DMS153 treated with DMSO at 0.1 percent for 48 hours (cell line): ENCODE results near the gene GSE1.
A peak's percentile ranks its signal among the peaks of the same experiment; 100 is the strongest.

Experiments used
- DNase-seq: peaks from one replicate; lab custom pipeline; 2025; ENCODE audit not compliant: unreplicated experiment; lab: John Stamatoyannopoulos, UW

GSE1 gene

DNA sequence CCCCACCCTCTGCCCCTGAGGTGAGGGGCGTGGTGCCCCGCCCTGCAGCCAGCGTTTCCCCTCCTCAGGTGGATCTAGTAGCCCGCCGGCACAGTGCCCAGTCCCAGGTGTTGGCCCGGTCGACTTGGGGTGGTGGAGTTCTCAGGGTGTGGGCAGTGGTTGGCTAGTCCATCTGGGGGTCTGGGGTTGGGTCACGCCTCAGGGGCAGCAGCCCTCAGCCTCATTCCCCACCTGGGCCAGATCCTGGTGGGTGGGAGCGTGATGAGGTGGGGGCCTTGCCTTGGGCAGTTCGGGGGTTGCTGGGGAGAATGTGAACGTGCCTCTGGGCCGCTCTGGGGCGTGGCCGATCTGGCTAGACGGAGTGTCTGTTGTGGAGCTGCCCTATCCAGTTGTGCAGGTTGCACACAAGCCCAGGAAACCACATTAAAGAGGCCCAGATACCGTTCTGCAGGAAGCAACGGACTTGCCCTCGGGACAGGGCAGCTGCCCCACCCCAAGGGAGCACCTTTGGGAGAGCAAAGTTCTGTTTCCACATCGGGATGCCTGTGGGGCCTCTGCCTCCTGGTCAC, 32.0 kb downstream of the GSE1 start:
- DNase-seq = no peak

DNA sequence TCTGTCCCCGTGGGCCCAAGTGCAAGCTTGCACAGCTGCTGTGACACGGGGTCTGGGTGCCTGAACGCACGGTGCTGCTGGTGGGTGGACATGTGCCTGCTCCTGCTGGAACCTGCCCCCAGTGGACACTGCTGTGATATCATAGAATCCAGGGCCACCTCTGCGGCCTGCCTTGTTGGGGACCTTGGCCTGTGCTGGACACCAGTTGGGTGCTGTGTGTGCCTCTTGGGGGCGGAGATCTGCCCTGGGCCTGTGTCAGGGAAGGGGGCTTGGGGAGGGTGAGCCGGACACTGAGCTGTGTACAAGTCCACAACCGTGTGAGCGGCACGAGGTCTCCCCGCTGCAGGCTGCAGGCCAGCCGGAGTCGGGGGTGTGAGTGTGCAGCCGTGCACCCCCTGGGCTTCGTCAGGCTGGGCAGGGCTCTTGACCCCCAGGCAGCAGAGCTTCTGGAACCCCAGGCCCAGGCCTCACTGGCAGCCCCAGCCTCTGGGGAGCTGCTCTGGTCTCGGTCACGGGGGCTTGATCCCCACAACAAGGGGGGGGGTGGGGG, 33.3 kb downstream of the GSE1 start:
- DNase-seq = no peak

DNA sequence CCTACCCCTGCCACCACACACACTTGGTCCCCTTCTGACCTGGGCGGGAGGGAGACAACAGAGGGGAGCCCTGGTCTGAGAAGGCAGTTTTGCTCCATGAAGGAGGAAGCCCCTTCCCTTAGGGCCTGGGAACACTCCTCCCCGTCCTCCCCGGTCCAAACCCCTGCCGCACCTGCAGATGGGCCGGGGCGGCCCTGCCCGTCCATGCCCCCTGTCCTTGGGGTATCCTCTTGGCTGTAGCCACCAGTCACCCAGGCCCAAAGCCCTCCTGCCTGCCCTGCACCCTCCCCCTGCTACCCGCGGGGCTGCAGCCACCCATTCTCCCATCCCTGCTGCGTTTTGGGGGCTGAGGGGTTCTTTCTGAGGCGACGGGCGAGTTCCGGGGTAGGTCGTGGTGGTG, 33.9 kb downstream of the GSE1 start:
- DNase-seq = no peak

DNA sequence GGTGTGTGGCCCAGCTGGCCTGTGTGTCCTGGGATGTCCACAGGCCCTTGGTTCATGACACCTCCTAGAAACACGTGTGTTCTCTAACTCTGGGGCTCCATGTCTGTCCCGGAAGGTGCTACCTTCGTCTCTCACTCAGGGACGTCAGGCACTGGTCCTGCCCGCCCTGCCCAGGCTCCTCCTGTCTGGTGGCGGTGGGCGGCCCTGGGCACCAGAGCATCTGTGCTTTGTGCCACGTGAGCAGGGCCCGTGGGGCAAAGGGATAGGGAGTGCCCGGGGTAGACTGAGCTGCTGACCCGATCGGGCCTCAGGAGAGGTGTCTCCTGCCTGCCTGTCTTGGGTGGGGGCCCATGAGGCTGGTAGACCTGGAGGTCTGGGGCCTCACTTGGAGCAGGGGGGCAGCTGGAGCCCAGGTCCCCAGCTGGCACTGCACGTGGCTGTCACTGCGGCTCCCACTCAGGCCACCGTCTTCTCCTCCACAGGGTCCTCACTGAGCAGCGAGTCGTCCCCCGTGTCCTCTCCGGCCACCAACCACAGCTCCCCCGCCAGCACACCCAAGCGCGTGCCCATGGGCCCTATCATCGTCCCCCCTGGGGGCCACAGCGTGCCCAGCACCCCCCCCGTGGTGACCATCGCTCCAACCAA, 35.1 kb downstream of the GSE1 start:
- no peak for DNase-seq

DNA sequence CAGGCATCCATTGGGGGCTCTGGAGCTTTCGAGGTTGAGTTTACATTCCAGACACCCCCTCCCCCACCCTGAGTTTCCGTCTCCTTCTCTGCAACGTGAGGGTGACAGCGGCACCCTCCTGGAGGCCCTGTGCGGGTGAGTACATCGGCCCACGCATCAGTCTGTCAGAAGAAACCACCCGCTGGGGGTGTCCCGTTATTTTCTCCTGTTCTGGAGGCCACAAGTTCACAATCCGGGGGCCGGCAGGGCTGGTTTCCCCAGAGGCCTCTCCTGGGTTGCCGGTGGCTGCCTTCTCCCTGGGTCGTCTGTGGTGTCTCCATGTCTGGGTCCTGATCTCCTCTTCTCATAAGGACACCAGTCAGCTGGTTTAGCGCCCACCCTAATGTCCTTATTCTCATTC, 35.7 kb downstream of the GSE1 start:
- DNase-seq = no peak

DNA sequence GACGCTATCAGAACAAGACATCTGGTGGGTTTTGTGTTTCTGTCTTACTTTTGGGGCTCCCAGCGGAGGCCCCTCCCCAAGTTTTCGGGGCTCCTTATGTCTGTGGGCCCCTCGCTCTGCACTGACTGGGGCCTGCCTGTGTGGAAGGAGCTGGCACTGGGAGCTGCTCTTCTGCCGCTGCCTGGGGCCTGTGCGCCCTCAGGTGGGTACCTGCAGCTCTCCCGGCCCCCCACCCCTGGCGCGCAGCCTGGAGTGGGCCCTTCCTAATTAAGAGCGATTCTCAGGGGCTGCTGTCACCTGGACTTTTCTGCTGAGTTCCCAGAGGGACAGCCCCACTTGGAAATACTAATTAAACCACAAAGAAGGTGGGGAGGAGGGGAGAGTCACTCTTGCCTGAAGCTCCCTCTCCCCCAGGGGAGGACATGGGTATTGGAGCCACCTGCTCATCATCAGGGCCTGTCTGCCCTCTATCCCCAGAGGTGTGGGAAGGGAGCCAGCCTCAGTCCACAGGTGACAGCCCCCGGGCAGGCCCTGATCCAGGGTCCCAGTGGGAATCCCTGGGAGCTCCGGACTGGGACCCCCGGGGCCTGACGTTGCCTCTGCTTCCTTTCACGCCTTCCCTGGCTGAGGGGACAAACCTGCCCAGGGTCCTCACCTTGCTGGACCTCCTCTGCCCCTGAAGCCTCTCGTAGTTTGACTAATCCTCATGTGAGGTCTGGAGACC, 36.5 kb downstream of the GSE1 start:
- DNase-seq = peak; percentile 30

DNA sequence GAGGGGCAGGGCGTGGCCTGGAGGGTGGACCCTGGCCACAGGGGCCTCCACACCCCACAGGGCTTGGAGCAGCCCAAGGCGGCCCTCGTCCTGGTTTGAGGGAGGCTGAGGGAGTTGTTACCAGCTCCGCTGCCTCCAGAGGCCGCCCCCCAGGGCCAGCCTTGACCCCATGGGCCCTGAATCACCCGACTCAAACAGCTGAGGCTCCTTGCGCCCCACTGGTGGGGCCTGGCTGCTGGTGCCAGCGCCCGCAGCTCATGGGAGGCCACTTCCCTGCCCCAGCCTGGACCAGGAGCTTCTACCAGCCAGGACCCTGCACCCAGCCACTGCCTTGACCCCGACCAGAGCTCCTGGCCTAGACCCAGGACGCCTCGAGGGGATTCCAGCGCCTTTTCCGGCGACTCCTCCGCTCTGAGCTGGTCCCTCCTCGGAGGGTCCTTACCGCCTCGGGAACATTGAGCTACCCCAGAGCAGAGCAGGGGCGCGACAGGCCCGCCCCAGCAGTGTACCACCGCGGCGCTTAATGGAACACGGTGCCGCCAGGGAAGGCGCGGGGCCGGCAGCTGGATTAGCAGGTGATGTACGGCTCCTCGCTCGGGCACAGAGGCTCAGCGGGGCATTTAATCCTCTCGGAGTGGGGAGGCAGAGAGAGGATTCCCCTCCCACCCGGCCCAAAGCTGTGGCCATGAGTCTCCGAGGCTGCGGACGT, 37.2 kb downstream of the GSE1 start:
- peak; percentile 43 for DNase-seq

DNA sequence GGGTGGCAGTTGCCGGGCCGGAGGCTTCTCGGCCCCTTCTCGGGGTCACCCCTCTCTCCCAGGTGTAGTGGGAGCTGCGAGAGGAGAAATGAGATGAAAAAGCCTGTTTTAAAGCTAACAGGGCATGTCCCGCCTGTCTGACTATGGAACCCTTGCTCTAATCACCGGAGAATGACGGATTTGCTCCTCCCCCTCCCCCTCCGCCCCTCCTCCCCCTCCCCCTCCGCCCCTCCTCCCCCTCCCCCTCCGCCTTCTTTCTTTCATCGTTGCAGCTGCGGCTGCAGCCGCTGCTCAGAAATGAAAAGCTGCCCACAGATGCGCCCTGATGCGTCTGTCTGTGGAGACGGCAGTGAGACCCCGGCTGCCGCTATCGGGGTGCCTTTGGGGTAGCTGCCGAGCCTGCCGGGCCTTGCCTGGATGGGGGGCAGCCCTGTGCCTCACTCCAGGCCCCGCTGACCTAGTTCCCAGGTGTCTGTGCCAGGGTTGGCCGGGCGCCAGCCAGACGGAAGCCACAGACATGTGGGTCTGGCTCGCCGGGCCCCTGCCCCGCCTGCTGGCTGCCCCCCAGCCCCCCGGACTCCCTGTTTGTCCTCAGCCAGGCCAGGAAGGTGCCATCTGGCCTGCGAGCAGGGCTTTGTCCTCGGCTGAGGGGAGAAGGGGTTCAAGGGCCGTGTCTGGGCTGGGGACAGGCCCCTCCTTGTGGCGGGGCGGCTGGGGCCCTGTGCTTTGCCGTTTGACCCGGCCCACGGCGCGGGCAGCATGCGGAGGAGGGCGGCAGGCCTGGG, 37.9 kb downstream of the GSE1 start:
- peak; percentile 56 for DNase-seq

DNA sequence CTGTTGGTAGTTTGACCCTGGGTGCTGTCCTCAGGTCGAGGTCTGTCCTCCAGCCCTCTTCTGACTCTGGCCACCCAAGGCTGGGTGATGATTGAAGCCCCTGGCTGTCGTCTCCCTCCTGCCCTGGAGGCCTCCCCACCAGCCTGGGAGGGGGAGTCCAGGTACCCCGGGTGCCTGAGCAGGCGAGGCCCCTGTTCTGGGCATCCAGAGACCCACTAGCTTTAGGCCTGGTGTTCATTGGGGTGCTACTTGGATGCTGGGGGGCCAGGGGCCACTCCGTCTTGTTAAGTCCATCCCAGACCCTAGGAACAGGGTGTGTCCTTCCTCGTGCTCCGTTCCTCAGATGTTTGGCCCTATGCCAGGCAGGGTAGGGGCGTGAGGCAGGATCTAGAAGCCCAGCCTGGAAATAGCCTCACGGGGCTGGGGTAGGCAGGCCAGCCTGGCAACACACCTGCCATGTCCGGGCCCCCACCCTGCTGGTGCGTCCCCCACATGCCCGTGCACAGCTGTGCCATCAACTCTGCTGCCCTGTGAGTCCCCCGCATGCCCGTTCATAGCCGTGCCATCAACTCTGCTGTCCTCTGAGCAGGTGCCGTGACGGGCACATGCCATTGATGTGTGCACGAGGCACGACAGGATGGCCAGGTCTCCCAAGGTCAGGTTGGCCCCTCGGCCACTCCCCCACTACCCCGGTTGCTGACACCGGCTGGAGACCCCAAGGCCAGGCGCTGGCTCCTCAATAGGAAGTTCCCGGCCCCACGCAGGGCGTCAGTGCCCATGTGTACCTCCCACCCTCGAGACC, 38.7 kb downstream of the GSE1 start:
- DNase-seq = no peak

DNA sequence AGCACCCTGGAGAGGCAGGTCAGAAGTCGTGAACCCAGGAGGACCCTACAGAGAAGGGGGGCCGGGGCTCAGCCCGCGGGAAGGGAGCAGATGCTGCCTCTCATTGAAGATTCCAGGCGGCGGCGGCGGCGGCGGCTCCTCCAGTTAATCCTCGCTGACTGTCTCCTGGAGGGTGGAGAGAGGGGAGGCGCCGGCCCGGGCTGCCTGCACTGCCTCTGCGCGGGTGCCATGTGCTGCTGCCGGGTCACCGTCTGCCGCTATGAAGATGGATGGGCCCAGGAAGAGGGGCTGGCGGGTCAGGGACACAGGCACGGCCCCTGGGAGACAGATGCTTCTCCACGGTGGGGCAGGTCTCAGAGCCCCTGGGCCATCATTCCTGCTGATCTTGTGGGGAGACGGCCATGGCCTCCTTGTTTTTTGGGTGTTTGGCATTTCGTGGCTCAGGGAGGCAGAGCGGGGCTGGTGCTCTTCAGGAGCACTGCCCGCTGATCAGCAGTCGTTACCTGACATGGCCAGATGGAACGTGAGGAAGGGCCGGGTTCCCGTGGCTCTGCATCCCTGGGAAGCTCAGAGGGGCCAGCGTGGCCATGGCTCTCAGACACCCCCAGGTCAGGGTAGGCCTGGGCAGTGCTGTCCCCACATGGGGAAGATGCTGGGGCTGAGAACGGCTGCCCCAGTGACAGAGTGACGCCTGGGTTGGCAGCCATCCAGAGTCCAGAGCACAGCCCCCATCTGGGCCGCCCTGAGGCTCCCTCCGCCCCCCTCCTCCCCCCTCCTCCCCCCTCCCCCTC, 39.5 kb downstream of the GSE1 start:
- DNase-seq = peak; percentile 56

DNA sequence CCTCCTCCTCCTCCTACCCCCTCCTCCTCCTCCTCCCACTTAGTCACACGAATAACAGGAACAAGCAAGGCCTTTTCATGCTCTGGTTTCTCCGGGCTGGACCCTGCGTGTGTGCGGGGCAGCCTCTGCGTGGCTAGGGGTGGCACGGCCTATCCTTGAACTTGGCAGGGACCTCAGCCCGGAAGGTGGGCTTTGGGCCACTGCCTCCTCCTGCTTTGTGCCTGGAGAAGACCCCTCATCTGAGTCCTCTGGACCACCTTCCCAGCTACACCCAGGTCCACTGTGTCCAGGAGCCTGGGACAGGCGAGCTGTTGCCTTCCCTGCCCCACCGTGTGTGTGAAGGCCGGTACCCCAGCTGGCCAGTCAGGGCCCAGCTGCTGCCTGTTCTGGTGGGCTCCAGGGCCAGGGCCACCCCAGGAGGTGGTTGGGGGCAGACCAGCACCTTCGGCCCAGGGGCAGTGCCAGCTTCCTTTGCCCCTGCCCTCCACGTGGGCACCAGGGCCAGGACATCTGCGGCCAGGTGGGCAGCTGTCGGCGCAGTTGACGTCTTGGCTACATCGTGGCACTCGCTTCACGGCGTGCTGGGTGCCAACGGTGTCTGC, 40.3 kb downstream of the GSE1 start:
- no peak for DNase-seq

DNA sequence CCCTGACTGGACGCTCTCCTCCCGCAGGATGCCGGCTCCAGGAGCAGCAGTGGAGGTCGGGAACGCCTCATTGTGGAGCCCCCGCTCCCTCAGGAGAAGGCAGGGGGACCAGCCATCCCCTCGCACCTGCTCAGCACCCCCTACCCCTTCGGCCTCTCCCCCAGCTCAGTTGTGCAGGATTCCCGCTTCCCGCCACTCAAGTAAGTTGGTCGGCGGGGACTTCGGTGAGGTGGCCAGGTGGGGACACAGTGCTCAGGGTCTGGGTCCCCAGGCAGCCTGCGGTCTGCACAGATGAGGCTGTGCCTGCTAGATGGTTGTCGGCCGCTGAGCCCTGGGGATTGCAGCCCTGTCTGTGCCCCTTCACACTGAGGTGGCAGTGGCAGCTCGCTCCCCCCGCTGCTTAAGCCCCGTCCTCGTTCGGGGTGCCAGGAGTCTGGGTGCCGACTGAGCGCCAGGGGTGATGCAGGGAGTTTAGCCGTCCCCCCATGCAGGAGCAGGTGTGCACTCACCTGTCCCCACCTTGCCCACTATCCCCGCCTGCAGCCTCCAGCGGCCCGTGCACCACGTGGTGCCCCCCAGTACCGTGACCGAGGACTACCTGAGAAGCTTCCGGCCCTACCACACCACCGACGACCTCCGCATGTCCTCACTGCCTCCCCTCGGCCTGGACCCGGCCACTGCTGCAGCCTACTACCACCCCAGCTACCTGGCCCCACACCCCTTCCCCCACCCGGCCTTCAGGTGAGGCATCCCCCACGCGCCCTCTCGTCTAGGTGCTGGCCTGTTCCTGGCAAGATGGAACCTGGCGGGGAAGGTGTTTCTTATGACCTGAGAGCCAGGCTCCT, 41.4 kb downstream of the GSE1 start:
- no peak for DNase-seq

DNA sequence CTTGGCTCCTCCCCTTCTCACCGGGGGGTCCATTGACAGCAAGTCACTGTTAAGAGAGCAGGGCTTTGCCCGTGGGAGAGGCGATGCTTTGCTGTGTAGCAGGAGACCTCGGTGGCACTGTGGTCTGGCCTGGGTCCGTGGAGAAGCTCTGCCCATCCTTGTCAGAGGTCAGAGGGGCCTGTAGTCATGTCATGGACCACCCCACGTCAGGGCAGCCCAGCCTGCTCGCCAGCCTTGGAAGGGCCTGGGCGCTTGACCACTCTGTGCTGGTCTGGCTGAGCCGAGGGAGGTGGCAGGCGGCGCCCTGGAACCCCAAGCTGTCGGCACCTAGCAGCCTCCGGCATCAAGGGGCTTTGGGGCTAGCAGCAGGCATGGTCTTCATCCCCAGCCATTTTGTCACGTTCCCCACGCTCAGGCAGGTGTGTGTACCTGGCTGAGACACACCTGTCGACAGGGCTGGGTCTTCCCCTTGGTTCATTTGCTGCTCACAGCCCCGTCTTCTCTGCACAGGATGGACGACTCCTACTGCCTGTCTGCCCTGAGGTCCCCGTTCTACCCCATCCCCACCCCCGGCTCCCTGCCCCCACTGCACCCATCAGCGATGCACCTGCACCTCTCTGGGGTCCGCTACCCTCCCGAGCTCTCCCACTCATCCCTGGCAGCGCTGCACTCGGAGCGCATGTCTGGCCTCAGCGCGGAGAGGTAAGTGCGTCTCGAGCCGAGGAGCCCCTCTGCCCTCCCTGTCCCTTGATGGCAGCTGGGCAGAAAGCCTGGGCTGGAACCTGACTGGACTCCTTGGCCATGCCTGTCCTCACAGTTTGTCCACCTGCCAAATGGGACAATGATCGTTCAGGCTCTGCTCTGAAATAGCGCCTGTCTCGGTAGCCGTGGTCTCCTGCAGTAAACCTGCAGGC, 42.4 kb downstream of the GSE1 start:
- no peak for DNase-seq

DNA sequence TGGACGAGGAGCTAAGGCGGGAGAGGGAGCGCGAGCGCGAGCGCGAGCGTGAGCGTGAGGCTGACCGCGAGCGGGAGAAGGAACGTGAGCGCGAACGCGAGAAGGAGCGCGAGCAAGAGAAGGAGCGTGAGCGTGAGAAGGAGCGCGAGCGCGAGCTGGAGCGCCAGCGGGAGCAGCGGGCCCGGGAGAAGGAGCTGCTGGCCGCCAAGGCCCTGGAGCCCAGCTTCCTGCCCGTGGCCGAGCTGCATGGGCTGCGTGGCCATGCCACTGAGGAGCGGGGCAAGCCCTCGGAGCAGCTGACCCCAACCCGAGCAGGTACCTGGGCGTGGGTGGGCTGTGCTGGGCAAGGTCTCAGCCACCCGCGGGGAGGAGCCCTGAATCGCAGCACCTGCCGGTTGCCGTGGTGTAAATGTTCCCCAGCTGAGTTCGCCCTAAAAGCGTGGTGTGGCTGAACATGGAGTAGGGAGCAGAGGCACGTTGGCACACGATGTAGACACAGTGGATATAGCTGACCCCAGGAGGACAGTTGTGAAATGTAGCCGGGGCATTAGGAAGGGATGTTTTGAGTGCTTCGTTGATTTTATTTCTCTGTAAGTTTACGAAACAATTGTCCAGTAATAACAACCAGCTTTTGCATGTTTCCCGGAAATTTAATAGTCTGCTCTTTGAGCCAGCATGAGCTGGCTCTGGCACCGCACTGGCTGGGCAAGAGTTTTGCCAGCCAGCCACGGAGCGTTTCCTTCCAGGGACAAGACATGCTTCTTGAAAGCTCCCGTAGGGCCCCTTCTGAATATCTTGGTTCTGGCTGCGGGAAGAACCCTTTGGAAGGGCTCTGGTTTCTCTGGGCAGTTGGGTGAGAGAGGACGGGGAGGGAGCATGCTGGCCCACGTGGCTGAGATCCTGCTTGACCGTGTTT, 43.5 kb downstream of the GSE1 start:
- no peak for DNase-seq

DNA sequence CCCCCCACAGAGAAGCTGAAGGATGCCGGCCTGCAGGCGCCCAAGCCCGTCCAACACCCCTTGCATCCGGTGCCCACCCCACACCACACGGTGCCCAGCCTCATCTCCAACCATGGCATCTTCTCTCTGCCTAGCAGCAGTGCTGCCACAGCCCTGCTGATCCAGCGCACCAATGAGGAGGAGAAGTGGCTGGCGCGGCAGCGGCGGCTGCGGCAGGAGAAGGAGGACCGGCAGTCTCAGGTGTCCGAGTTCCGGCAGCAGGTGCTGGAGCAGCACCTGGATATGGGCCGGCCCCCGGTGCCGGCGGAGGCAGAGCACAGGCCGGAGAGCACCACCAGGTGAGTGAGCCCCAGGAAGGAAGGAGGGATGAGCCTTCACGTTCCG, 44.1 kb downstream of the GSE1 start:
- no peak for DNase-seq

DNA sequence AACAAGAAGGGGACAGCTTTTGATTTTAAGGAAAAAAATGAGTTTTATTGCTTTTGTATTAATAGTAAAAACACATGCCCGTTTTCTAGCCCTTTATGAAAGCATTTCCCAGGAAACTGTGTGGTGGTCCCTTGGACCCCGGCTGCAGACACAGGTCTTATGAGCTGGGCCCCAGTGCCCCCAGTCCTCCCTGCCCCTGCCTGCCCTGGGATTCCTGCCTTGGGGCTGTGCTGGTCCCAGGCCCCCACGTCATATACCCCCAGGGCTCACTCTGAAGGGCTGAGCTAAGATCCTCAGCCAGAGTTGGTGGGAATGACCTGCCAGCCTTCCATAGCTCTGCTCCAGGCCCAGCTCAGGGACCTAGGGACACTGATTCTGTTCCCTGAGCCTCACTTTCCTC, 44.9 kb downstream of the GSE1 start:
- no peak for DNase-seq
